IMR-90 (cell line): ENCODE results near the gene KIAA0408. TPM values are rescaled to one million over a fixed set of nuclear protein-coding genes. Genes with fewer than 3 reads are reported as not detected.

Experiments used
- ATAC-seq: fragments of 200-7000 bp; cut with Tn5 transposase; 2 replicates; pipeline ENCODE4 v1.9.1; 2020; ENCODE audit warnings: low read depth, mild to moderate bottlenecking, moderate library complexity
- BruUV-seq: library from RNA; stranded (reverse); fragments of 400-500 nt; replicated peaks from 2 replicates; lab custom pipeline; 2021; lab: Mats Ljungman, UMichigan
- CTCF ChIA-PET: fragments of 300-600 bp; formaldehyde crosslinking; extraction: SDS; loops from one replicate; lab custom pipeline; 2021; ENCODE audit warnings: antibody characterized with exemption; lab: Yijun Ruan, JAX
- POLR2A ChIA-PET: fragments of 300-600 bp; sonication (Branson Sonifier 250); formaldehyde crosslinking; loops from one replicate; lab custom pipeline; 2022; ENCODE audit warnings: antibody characterized with exemption; ENCODE audit not compliant: unreplicated experiment; lab: Charles Lee
- DNase-seq: peaks from one replicate; pipeline ENCODE4 v3.0.0; 2013
- H2AFZ ChIP-seq: replicated peaks from 2 replicates; pipeline ENCODE3; 2013; ENCODE audit warnings: low read length, mild to moderate bottlenecking; ENCODE audit not compliant: poor library complexity
- H2AK5ac ChIP-seq: 2 replicates; pipeline ENCODE4 v1.6.1; 2013; ENCODE audit warnings: low read depth, low read length, inconsistent platforms
- H2AK9ac ChIP-seq: replicated peaks from 2 replicates; pipeline ENCODE3; 2013; ENCODE audit warnings: mild to moderate bottlenecking, low read depth, low read length, moderate library complexity; ENCODE audit not compliant: poor library complexity
- H2BK120ac ChIP-seq: 2 replicates; pipeline ENCODE4 v1.6.1; 2013; ENCODE audit warnings: low read depth, low read length, inconsistent platforms
- H2BK15ac ChIP-seq: 3 replicates; pipeline ENCODE4 v1.6.1; 2013; ENCODE audit warnings: low read depth, low read length, inconsistent platforms
- H2BK20ac ChIP-seq: 2 replicates; pipeline ENCODE4 v1.6.1; 2013; ENCODE audit warnings: low read depth, mild to moderate bottlenecking, inconsistent platforms, low read length, moderate library complexity
- H2BK5ac ChIP-seq: 2 replicates; pipeline ENCODE4 v1.6.1; 2013; ENCODE audit warnings: mild to moderate bottlenecking, low read depth, low read length, inconsistent platforms; ENCODE audit not compliant: poor library complexity, severe bottlenecking
- H3K14ac ChIP-seq: replicated peaks from 2 replicates; pipeline ENCODE4 v1.6.1; 2013; ENCODE audit warnings: low read depth, low read length, inconsistent platforms
- H3K18ac ChIP-seq: 2 replicates; pipeline ENCODE4 v1.6.1; 2013; ENCODE audit warnings: low read depth, low read length, control low read depth
- H3K23ac ChIP-seq: 2 replicates; pipeline ENCODE4 v1.6.1; 2013; ENCODE audit warnings: low read depth, low read length, inconsistent platforms
- H3K27ac ChIP-seq: 2 replicates; pipeline ENCODE4 v1.5.1; 2013; ENCODE audit warnings: mild to moderate bottlenecking, control low read depth, low read length; ENCODE audit not compliant: insufficient read depth
- H3K27me3 ChIP-seq: 2 replicates; pipeline ENCODE4 v1.6.1; 2013; ENCODE audit warnings: low read length; ENCODE audit not compliant: control insufficient read depth, insufficient read depth
- H3K36me3 ChIP-seq: 2 replicates; pipeline ENCODE4 v1.6.1; 2013; ENCODE audit warnings: low read length, mixed read lengths; ENCODE audit not compliant: control insufficient read depth, insufficient read depth
- H3K4ac ChIP-seq: 2 replicates; pipeline ENCODE4 v1.6.1; 2013; ENCODE audit warnings: low read depth, low read length, inconsistent platforms
- H3K4me1 ChIP-seq: 2 replicates; pipeline ENCODE4 v1.6.1; 2013; ENCODE audit warnings: low read length, mixed read lengths; ENCODE audit not compliant: control insufficient read depth, insufficient read depth
- H3K4me2 ChIP-seq: 2 replicates; pipeline ENCODE4 v1.6.1; 2013; ENCODE audit warnings: low read depth, mild to moderate bottlenecking, control low read depth, low read length, moderate library complexity
- H3K4me3 ChIP-seq: 2 replicates; pipeline ENCODE4 v1.5.1; 2013; ENCODE audit warnings: low read depth, mild to moderate bottlenecking, control low read depth, low read length, moderate library complexity; ENCODE audit not compliant: insufficient read depth
- H3K56ac ChIP-seq: 2 replicates; pipeline ENCODE4 v1.6.1; 2013; ENCODE audit warnings: low read length, inconsistent platforms; ENCODE audit not compliant: insufficient read depth; ENCODE audit errors: extremely low read depth
- H3K79me1 ChIP-seq, 2 experiments: 2 replicates each; pipeline ENCODE4 v1.6.1; 2013; ENCODE audit warnings: low read length in 2 of 2, inconsistent platforms in 1 of 2, low read depth in 1 of 2
- H3K9ac ChIP-seq: 2 replicates; pipeline ENCODE4 v1.6.1; 2013; ENCODE audit warnings: low read depth, low read length, control low read depth
- H3K9me1 ChIP-seq: 2 replicates; pipeline ENCODE4 v1.6.1; 2013; ENCODE audit warnings: low read length, inconsistent platforms; ENCODE audit not compliant: insufficient read depth
- H3K9me3 ChIP-seq: 2 replicates; pipeline ENCODE4 v1.6.1; 2013; ENCODE audit warnings: low read length; ENCODE audit not compliant: control insufficient read depth, insufficient read depth
- H4K20me1 ChIP-seq: 2 replicates; pipeline ENCODE4 v1.6.1; 2013; ENCODE audit warnings: low read length, inconsistent platforms; ENCODE audit not compliant: insufficient read depth
- H4K5ac ChIP-seq: 2 replicates; pipeline ENCODE4 v1.6.1; 2013; ENCODE audit warnings: mild to moderate bottlenecking, low read depth, low read length, control low read depth
- H4K8ac ChIP-seq, 2 experiments: 2 replicates each; pipeline ENCODE4 v1.6.1; 2013; ENCODE audit warnings: low read depth in 2 of 2, low read length in 2 of 2, control low read depth in 1 of 2, inconsistent platforms in 1 of 2
- H4K91ac ChIP-seq: 2 replicates; pipeline ENCODE4 v1.6.1; 2013; ENCODE audit warnings: low read depth, low read length, inconsistent platforms; ENCODE audit not compliant: insufficient read depth
- CHD1 ChIP-seq: IDR thresholded peaks from 2 replicates; pipeline ENCODE4 v1.6.1; 2012; ENCODE audit warnings: low read depth, low read length, improper control_type of control experiment
- MAFK ChIP-seq: IDR thresholded peaks from 2 replicates; pipeline ENCODE4 v1.6.1; 2012; ENCODE audit warnings: low read depth, low read length, improper control_type of control experiment
- NFE2L2 ChIP-seq: fragments of 150-350 bp; IDR thresholded peaks from 2 replicates; pipeline ENCODE4 v1.6.1; 2016; ENCODE audit warnings: low read depth, mild to moderate bottlenecking, low read length
- SMC3 ChIP-seq: fragments of 150-350 bp; IDR thresholded peaks from 2 replicates; pipeline ENCODE4 v1.6.1; 2016; ENCODE audit warnings: low read depth, mild to moderate bottlenecking, antibody characterized with exemption, low read length, moderate library complexity
- WGBS, 2 experiments: methylation state at CpG; one replicate each; pipeline versions ENCODE4 v1.1.5 to v1.1.7; 2013; ENCODE audit warnings: missing lambda C conversion rate in 2 of 2; ENCODE audit not compliant: insufficient read length in 1 of 2; ENCODE audit errors: extremely low coverage in 2 of 2; 5-methylcytosine and 5-hydroxymethylcytosine counted together
- dilution Hi-C: fragments of 300-500 bp; cut with HindIII; formaldehyde crosslinking; loops from one replicate; pipeline ENCODE4 v1.14.3; 2018; ENCODE audit warnings: low sequenced_read_pairs; ENCODE audit not compliant: unreplicated experiment
- in situ Hi-C: fragments of 300-500 bp; cut with MboI; formaldehyde crosslinking; loops from 3 replicates; pipeline ENCODE4 v1.14.3; 2019; ENCODE audit warnings: low sequenced_read_pairs, inconsistent platforms, mixed read lengths
- intact Hi-C: fragments of 100-400 bp; cut with micrococcal nuclease; formaldehyde crosslinking; loops from 2 replicates; pipeline ENCODE4 v1.10.0; 2022
- polyA plus RNA-seq, 3 experiments: library from polyadenylated mRNA; depleted of rRNA; stranded (reverse); fragments of >200 nt; gene quantifications; 2 replicates each; pipeline ENCODE4 v1.2.3, GENCODE V29; 2012; ENCODE audit warnings: low replicate concordance in 1 of 3
- total RNA-seq: library from RNA; depleted of rRNA; stranded (reverse); fragments of >200 nt; gene quantifications from 2 replicates; pipeline ENCODE4 v1.2.3, GENCODE V29; 2012

Gene KIAA0408
- total and polyA plus RNA-seq, 2 of the 4 experiments (the other 2 are of a cell fraction): 0.90 to 2.9 TPM

DNA sequence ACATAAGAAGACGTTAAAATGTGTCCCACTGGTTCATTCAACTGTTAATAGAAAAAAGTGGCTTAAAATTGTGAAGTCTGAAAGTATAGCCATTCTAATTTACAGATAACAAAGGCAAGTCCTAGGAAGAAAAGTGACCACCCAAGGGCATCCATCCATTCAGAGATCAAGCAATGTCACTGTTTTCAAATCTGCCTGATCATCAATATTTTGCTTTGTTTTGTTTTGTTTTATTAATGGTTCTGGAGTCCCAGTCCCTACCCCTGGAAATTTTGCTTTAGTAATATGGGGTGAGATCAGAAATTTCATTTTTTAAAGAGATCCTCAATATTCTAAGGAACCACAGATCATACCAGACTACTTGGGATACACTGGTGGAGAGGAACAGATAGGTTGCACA, 17.3 kb downstream of the KIAA0408 start:
- in situ Hi-C loops (no loop called here), intact Hi-C loops (no loop called here), dilution Hi-C loops (no loop called here)
- BruUV-seq: no TSS peak
- H3K9me1 ChIP-seq: no peaks in the 10 kb centered on the region
- no peak for ATAC-seq
- no peak overlapping the region for H3K18ac ChIP-seq
- no peak overlapping the region for H3K9ac ChIP-seq
- no peak overlapping the region for H3K27ac ChIP-seq
- no peak overlapping the region for H2AK5ac ChIP-seq
- no peak overlapping the region for H2BK15ac ChIP-seq
- H3K4ac ChIP-seq: no peak overlapping the region
- H4K5ac ChIP-seq: no peak overlapping the region
- H3K4me1 ChIP-seq: peaks cover under 1% of the 10 kb centered on the region; the same call in 1 of the 2 replicates
- POLR2A ChIA-PET: no interaction called here
- no peak overlapping the region for H3K14ac ChIP-seq
- H4K91ac ChIP-seq: no peak overlapping the region
- no peak overlapping the region for H2BK120ac ChIP-seq
- no peaks in the 10 kb centered on the region for H3K36me3 ChIP-seq
- WGBS, 2 experiments: no CpG with 5 or more reads among the region's 1 CpG
- H2BK20ac ChIP-seq: no peak overlapping the region
- no peaks in the 10 kb centered on the region for H3K9me3 ChIP-seq
- no peak overlapping the region for H2BK5ac ChIP-seq
- no peaks in the 10 kb centered on the region for H3K79me1 ChIP-seq
- no peak overlapping the region for H2AFZ ChIP-seq
- CTCF ChIA-PET: no interaction called here
- H3K27me3 ChIP-seq: no peaks in the 10 kb centered on the region
- no peak overlapping the region for H4K8ac ChIP-seq
- H4K20me1 ChIP-seq: no peaks in the 10 kb centered on the region
- no peak overlapping the region for H3K23ac ChIP-seq
- H3K4me2 ChIP-seq: no peak overlapping the region
- no peak for DNase-seq
- TF ChIP-seq NFE2L2: no peak
- no peak for TF ChIP-seq CHD1
- TF ChIP-seq SMC3: no peak
- TF ChIP-seq MAFK: peak; percentile 86
- no peak overlapping the region for H3K4me3 ChIP-seq
- H2AK9ac ChIP-seq: no peak overlapping the region
- no peak overlapping the region for H3K56ac ChIP-seq
